Activated T-helper 1 cell treated with Interleukin-2 at 50 U/mL for 16 hours (primary cell): Measurements from ENCODE around the gene FAM90A1.
A peak's percentile ranks its signal among the peaks of the same experiment; 100 is the strongest.
"Not testable (repeated sequence)": the region's sequence is repeated elsewhere in the genome, so short reads cannot be mapped to it uniquely, and the experiment has no call there.

Experiments
- DNase-seq: peaks from one replicate; pipeline ENCODE4 v3.0.0-alpha.2; 2020; ENCODE audit warnings: low read depth

Gene FAM90A1

DNA sequence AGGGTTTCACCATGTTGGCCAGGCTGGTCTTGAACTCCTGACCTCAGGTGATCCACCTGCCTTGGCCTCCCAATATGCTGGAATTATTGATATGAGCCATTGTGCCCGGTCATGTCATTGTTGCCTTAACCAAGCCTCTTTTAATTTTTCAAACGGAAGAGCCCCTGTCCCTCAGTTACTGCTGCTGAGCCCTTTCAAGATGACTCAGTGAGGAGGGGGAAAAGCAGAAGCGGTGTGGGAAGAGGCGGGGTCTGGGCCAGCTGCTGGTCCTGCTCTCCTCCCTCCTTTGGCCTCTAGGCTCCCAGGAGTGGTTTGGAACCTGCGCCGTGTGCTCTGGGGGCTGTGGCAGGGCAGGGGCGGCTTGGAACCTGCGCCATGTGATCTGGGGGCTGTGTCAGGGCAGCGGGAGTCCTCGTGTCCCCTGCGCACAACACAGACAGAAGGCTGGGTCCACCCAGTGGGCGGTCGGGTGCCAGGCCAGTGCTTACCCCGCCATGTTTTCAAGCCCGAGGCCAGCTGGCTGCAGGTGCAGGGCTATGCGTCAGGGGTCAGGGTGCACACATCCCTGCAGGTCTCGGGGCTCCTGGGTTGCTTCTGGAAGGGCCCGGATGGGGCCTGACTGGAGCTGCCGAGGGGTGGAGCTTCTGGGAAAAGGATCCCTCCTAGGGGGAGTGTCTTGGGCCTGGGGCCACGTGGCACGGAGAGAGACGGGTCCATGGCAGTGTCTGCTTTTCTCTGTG is at the start of gene FAM90A1:
Gene FAM90A1, minus strand, starts transcription at position 627 of the 740 bp plus-strand sequence. CDS start 2,786 bp downstream, outside the sequence.
- not testable (repeated sequence) for DNase-seq

DNA sequence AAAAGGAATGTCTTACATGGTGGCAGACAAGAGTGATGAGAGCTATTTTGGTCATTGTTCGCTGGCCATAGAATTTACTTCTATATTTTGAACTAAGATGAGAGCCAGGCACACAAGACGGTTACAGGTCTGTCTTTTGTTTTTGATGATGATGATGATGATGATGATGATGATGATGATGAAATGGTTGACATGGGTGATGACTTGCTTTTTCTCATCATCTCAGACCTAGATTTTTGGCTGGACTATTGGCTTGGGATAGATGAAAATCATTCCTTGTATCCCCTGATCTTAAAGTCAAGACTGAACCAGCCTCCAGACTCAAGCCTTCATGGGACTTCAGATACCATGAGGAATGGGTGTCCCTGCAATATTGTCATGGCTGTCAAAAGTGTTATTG is 49.0 kb upstream of the FAM90A1 start:
- not testable (repeated sequence) for DNase-seq

DNA sequence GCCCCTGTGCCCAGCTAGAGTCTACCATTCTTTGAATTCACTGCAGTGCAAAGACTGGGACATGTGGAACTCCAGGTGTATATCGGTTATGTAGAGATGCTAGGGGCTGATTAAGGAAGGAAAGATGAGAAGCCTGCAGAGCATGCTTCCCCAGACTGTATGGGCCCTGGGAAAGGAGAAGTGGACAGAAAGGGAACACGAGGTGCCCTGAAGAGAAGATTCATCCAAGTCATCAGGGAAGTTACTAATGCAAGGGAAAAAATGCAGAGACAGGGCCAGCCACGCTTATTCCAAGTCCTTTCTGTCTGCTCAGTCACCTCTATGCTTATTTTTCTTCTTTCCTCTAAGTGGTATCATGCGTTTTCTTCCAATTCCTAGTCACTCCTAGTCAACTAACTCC is 39.3 kb upstream of the FAM90A1 start:
- DNase-seq, result not testable (repeated sequence)

- not testable (repeated sequence) for DNase-seq
These were observed 36.8 kb upstream of the FAM90A1 start for GRCh38 chr12:8264236-8264635.

DNA sequence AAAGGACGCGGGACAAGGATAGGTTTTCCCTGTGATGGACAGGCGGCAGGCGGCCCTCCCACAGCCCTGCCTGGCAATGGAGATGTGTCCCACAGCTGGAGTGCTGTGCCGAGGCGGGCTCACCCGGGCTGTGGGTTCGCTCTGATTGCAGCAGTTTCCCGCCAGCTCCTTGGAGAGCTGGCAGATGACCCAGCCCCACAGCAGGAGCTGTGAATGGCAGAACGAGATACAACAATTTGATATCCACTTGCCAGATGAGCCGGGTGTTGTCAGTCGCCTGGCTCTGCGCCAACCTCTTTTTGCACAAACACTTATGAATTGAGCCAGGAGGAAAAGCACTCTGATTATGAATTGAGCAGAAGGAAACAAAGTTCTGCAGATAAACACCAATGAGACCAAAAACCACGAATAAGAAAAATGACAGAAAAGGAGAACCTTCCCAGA is 33.7 kb upstream of the FAM90A1 start:
- DNase-seq, result not testable (repeated sequence)

DNA sequence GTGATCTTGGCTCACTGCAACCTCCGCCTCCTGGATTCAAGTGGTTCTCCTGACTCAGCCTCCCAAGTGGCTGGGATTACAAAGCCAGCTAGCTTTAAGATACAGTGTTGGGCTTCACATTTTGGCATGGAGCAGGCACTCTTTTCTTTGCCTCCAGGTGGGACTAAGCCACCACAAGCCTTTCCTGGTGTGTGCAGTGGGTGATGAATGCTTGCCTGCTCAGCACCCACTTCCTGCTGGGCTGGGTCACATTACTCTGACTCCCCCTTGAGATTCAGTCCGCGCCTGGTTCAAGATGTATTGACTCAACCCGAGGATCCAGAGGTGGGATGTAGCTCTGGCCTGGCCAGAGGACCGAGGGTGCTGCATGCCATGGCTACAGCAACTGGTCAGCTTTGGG is 28.9 kb upstream of the FAM90A1 start:
- not testable (repeated sequence) for DNase-seq

DNA sequence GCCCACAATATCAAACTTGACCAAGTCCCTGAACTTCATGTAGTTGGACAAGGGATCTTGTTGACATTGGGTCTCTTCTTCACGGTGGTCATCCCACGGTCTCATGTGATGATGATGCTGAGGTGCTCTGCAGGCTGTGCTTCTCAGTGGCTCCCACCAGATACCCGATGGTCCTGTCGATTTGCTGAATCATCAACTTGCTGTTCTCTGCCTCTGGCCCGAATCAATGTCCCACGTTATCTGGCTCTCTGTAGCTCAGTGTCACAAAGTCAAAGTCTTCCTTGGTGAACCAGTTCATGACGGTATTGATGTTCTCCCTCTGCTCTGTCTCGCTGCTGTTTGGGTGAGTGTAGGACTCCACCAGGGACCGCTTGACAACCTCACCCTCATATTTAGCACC is 27.3 kb upstream of the FAM90A1 start:
- DNase-seq, result not testable (repeated sequence)

DNA sequence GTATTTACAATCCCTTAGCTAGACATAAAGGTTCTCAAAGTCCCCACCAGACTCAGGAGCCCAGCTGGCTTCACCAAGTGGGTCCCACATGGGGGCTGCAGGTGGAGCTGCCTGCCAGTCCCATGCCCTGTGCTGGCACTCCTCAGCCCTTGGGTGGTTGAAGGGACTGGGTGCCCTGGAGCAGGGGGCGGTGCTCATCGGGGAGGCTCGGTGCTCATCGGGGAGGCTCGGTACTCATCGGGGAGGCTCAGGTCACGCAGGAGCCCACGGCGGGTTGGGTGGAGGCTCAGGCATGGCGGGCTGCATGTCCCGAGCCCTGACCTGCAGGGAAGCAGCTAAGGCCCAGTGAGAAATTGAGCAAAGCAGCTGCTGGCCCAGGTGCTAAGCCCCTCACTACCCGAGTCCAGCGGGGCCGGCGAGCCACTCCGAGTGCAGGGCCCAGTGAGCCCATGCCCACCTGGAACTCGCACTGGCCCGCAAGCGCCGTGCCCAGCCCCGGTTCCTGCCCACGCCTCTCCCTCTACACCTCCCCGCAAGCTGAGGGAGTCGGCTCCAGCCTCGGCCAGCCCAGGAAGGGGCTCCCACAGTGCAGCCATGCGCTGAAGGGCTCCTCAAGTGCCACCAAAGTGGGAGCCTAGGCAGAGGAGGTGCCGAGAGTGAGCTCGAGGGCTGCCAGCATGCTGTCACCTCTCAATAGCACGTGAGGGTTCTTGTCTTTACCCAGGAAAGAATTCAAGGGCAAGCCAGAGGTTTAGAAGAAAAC is 24.8 kb upstream of the FAM90A1 start:
- DNase-seq, result not testable (repeated sequence)

- not testable (repeated sequence) for DNase-seq
These were observed 24.2 kb upstream of the FAM90A1 start for GRCh38 chr12:8251616-8252015.

DNA sequence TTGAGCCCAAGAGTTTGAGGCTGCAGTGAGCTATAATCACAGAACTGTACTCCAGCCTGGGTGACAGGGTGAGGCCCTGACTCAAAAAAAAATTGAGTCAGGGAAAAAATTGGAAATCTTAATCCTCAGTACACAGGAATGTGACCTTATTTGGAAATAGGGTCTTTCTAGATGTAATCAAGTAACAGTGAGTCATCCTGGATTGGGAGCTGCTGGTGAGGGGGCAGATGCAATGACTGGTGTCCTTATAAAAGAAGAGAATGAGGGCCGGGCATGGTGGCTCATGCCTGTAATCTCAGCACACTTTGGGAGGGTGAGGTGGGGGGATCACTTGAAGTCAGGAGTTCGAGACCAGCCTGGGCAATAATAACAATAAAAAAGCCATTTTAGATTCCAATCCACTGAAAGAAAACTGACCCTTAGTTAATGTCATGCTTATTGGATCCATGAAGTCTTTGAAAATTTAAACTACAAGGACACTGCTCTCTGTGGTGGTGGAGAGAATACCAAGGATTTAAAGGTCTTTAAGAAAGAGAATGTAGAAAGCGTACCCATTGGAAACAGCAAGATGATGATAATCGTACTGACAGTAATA is 19.6 kb upstream of the FAM90A1 start:
- not testable (repeated sequence) for DNase-seq

- DNase-seq, result not testable (repeated sequence)
These were observed 16.3 kb upstream of the FAM90A1 start for GRCh38 chr12:8243682-8244161.

GRCh38 chr12:8242880-8243681 is 15.7 kb upstream of the FAM90A1 start:
- peak; percentile 99 for DNase-seq

- not testable (repeated sequence) for DNase-seq
These were observed 15.1 kb upstream of the FAM90A1 start for GRCh38 chr12:8242622-8242879.

DNA sequence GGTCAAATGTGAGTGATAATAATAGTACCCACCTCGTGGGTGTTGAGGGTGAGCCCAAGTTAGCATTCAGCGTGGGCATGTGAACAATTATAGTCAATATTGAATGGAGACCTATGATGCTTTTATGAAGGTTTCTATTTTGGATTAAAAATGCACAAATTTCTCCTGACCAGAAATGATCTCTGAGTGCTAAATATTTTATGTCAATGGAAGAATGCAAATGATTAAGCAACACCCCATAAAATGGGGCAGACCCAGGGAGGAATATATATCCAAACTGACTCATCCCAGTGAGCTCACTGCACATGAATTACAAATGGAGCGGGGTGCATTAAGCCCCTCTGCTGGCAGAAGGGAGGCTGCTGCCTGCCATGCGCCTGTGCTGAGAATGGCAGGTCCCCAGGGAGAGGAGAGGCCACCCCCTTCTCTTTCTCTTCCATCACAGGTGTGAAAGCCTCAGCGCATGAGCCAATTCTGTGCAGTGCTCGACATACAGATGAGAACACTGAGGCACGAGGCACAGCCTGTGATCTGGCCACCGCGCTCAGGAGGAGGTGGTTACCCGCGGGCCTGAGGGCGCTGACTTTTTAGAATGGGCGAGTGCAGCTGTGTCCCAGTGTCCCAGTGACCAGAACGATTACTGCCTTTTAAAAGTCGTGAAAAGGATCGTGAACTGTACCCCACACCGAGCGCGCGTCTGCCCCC is 14.7 kb upstream of the FAM90A1 start:
- DNase-seq, result not testable (repeated sequence)

DNA sequence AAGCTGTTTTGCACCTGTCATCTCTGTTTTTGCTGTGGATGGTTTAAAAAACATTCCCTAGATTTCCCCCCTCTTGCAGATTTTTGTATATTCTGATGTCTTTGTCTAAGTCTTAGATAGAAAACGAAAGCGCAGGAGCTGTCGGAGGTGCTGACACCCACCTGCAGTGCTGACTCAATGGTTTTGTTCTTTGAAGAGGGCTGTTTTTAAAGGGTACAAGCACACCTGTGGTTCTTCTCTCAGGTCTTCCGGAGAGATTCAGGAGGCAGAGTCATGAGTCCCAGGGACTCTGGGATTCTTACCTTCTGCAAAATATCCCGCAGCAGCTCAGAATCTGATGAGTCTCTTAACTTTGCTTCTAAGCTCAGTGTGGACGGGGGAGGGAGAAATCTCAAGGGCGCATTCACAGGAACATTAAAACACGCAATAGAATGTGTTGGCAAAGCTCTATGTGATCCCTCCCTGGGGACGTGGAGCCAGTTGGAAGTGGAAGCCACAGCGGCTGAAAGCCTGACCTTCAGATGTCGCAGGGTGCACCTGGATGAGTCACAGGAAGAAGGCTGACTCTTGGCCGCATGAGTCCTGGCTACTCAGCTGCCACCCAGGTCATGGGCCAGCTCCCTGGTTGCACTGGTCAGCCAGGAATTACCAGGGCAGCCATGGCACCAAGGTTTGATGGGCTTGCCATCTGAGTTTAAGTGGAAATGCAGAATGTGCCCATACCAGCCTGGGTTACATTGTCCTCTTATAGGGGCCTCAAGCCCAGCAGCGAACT is 13.1 kb upstream of the FAM90A1 start:
- not testable (repeated sequence) for DNase-seq

DNA sequence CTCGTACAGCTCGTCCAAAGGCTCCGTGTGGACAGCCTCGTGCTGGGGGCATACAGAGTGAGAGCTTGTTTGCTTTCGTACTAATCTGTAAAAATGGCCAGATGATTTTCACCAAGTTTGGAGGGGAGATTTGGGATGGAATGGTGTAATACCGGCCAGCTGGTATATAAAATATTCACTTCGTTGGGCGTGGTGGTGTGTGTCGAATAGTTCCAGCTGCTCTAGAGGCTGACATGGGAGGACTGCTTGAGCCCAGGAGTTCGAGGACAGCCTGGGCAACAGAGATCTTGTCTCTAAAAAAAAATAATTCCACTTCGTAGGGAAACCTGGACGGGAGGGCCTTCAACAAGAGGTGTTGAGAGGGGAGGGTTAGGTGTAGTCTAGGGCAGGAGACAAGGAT is 9.6 kb upstream of the FAM90A1 start:
- not testable (repeated sequence) for DNase-seq

GRCh38 chr12:8235316-8236157 is 8.1 kb upstream of the FAM90A1 start:
- DNase-seq, result not testable (repeated sequence)

DNA sequence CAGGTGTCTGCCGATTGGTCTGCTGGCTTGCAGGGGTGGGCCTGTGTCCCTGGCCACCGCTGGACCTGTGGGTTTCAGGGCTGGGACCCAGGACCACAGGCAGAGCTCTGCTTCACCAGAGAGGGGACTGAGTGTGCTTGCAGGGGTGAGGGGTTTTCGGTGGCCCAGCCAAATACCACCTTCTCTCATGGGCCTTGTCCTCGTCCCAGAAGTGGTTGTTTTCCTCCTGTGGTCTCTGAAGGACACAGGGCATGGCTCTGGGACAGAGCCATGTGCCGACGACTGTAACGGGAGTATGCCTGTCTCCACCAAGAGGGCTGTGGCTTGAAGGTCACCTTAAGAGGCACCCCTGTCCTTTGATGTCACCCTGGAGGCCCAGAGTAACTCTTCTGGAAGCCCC is 7.3 kb upstream of the FAM90A1 start:
- not testable (repeated sequence) for DNase-seq

- DNase-seq, result not testable (repeated sequence)
These were observed 6.6 kb upstream of the FAM90A1 start for GRCh38 chr12:8233935-8234495.
